ENCODE measurements around the gene MAP2K6. TPM values are rescaled to one million over a fixed set of nuclear protein-coding genes. Genes with fewer than 3 reads are reported as not detected.

MAP2K6 gene
- total RNA-seq, 1 experiment from 2014 or later, result 17.7 TPM

GRCh38 chr17:69551212-69552010, 136.9 kb downstream of the MAP2K6 start:
- Mint-ChIP-seq H3K27ac (peak overlapping the region in 1 of 3 experiments; percentile 58; a peak in 1 of 7 replicates), H3K36me3 (ENCODE audit: insufficient read depth in 1 of 3, low read depth in 3 of 3) (peaks cover 8 to 15% (median 15%) of the 10 kb centered on the region in 3 experiments; a peak in 6 of 7 replicates), H3K4me1 (peaks cover 11 to 12% of the 10 kb centered on the region in 2 experiments), H3K4me3 (no peak overlapping the region), H3K9me3 (no peaks in the 10 kb centered on the region; a peak in 2 of 5 replicates), H3K27me3 (ENCODE audit: low read depth) (no peaks in the 10 kb centered on the region; the same call in 1 of the 2 replicates)
- Histone ChIP-seq H2BK5ac (ENCODE audit: insufficient read length, low read length) (no peak overlapping the region), H3K79me1 (ENCODE audit: insufficient read depth, low read depth, low read length, poor library complexity, severe bottlenecking) (no peaks in the 10 kb centered on the region), H3K14ac (ENCODE audit: insufficient read depth, low read length) (no peak overlapping the region), H2AK5ac (ENCODE audit: insufficient read length, low read length) (no peak overlapping the region), H3T11ph (ENCODE audit: low read length) (no peak overlapping the region), H3K79me2 (ENCODE audit: insufficient read depth, low read length) (no peaks in the 10 kb centered on the region), H4K91ac (ENCODE audit: insufficient read length, low read depth, low read length) (no peak overlapping the region), H3K27me3 (ENCODE audit: insufficient read depth, low read length) (no peaks in the 10 kb centered on the region), H3K56ac (ENCODE audit: insufficient read length, low read depth, low read length) (no peak overlapping the region), H4K20me1 (ENCODE audit: control insufficient read depth, insufficient read depth, insufficient read length) (no peaks in the 10 kb centered on the region), H3K23me2 (ENCODE audit: insufficient read length, low read depth, low read length, poor library complexity, severe bottlenecking) (no peaks in the 10 kb centered on the region), H2BK15ac (ENCODE audit: low read depth, low read length) (no peak overlapping the region), H2BK12ac (ENCODE audit: insufficient read length, low read depth, low read length) (no peak overlapping the region), H3K4ac (ENCODE audit: low read depth, low read length) (no peak overlapping the region), H3K18ac (ENCODE audit: insufficient read length, low read depth, low read length) (no peak overlapping the region), H2AFZ (ENCODE audit: low read length) (no peak overlapping the region), H3K27ac (ENCODE audit: insufficient read length, low read depth, low read length) (no peak overlapping the region), H3K9me3 (ENCODE audit: control insufficient read depth, low read depth, low read length) (no peaks in the 10 kb centered on the region), H2BK20ac (ENCODE audit: low read depth, low read length, poor library complexity, severe bottlenecking) (no peak overlapping the region), H3K23ac (ENCODE audit: insufficient read length, low read depth, low read length) (no peak overlapping the region), H4K5ac (ENCODE audit: insufficient read length, low read depth, low read length) (no peak overlapping the region), H2BK120ac (ENCODE audit: low read depth, low read length, poor library complexity, severe bottlenecking) (no peak overlapping the region), H3K4me1 (ENCODE audit: insufficient read depth, low read length) (no peaks in the 10 kb centered on the region), H3K9ac (ENCODE audit: extremely low read depth, insufficient read length, low read length) (no peak overlapping the region), H4K8ac (replicated peaks; ENCODE audit: insufficient read length, low read depth, low read length) (no peak overlapping the region), H3K4me2 (ENCODE audit: insufficient read depth, insufficient read length, low read length) (no peak overlapping the region)
- WGBS (ENCODE audit: extremely low coverage, insufficient read length, low lambda C conversion rate), result no CpG with 5 or more reads among the region's 1 CpG
- TF ChIP-seq CTCF (conservative IDR thresholded peaks at IDR 0.05), result no peak
- DNase-seq, result no peak
